ENCODE measurements around the gene CACNA1E.

DNA sequence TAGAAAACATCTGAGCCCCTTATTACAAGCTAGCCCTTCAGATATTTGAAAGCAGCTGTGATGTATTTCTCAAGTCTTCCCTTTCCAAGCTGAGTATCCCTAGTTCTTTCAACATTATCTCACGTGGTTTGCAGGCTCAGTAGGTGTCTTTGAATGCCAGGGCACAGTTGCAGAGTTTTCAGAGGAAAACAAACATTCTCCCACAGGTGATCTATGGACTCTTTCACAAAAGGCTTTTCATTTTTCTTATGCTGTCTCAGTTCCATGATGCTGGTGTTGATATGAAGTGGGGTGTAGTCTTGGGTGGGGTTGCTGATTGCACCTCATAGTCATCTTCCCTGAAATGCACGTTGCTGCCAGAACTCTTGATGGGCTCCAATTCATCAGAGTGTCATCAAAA lies 17.3 kb downstream of the CACNA1E start:
- TF ChIP-seq MYC (IDR thresholded peaks at IDR 0.05; ENCODE audit: low read depth, low read length) (no peak), CTCF (IDR thresholded peaks at IDR 0.05; ENCODE audit: low read depth, low read length) (no peak), POLR2A (IDR thresholded peaks at IDR 0.05; ENCODE audit: extremely low read depth, insufficient read length) (no peak), MAX (IDR thresholded peaks at IDR 0.05; ENCODE audit: low read depth, low read length) (no peak)
